Measurements from ENCODE around the gene SVOPL. TPM values are rescaled to one million over a fixed set of nuclear protein-coding genes. Genes with fewer than 3 reads are reported as not detected.

SVOPL gene
- total RNA-seq, 4 donors from 2014 or later: not detected

- TF ChIP-seq CTCF (IDR thresholded peaks at IDR 0.05; ENCODE audit: low read depth): no peak
These were observed 21.4 kb downstream of the SVOPL start for GRCh38 chr7:138679793-138680192.

GRCh38 chr7:138670594-138670993 is 30.6 kb downstream of the SVOPL start:
- TF ChIP-seq CTCF (IDR thresholded peaks at IDR 0.05; ENCODE audit: low read depth): no peak

GRCh38 chr7:138669364-138669763 is 31.8 kb downstream of the SVOPL start:
- no peak for TF ChIP-seq CTCF (IDR thresholded peaks at IDR 0.05; ENCODE audit: low read depth)

GRCh38 chr7:138668946-138669345 is 32.2 kb downstream of the SVOPL start:
- no peak for TF ChIP-seq CTCF (IDR thresholded peaks at IDR 0.05; ENCODE audit: low read depth)

- TF ChIP-seq CTCF (IDR thresholded peaks at IDR 0.05; ENCODE audit: low read depth): no peak
These were observed 32.9 kb downstream of the SVOPL start for GRCh38 chr7:138668229-138668596.

- TF ChIP-seq CTCF (IDR thresholded peaks at IDR 0.05; ENCODE audit: low read depth): no peak
These were observed 33.5 kb downstream of the SVOPL start for GRCh38 chr7:138667535-138668228.

- no peak for TF ChIP-seq CTCF (IDR thresholded peaks at IDR 0.05; ENCODE audit: low read depth)
These were observed 34.8 kb downstream of the SVOPL start for GRCh38 chr7:138666385-138666784.

All from subcutaneous adipose tissue (tissue), 4 donors.